Right lobe of liver (tissue), 6 donors: ENCODE data around the gene EID3. TPM values are rescaled to one million over a fixed set of nuclear protein-coding genes. Genes with fewer than 3 reads are reported as not detected.

Experiments used
- ATAC-seq, 4 donors: fragments of 200-7000 bp; cut with Tn5 transposase; one replicate each; pipeline ENCODE4 v1.9.1; 2020; ENCODE audit warnings: mild to moderate bottlenecking in 4 of 4, moderate library complexity in 4 of 4
- DNase-seq, 3 donors: peaks; one replicate each; pipeline ENCODE4 v3.0.0-alpha.2; 2020
- H3K27ac ChIP-seq, 3 donors: fragments of 200-600 bp; one replicate each; pipeline ENCODE4 v1.8.0; 2022
- H3K27me3 ChIP-seq, 2 donors: fragments of 200-600 bp; one replicate each; pipeline ENCODE4 v1.8.0; 2022
- H3K36me3 ChIP-seq, 4 donors: fragments of 200-600 bp; sonication (generic) in 1 of 4; one replicate each; pipeline versions ENCODE4 v1.5.1 to v1.8.0; 2017 to 2022; ENCODE audit warnings: control low read depth in 1 of 4
- H3K4me1 ChIP-seq, 4 donors: fragments of 200-600 bp; sonication (generic) in 1 of 4; one replicate each; pipeline versions ENCODE4 v1.5.1 to v1.8.0; 2017 to 2022; ENCODE audit warnings: control low read depth in 1 of 4
- H3K4me3 ChIP-seq, 3 donors: fragments of 200-600 bp; one replicate each; pipeline ENCODE4 v1.8.0; 2022
- H3K9me3 ChIP-seq, 4 donors: fragments of 200-600 bp; sonication (generic) in 1 of 4; one replicate each; pipeline versions ENCODE4 v1.5.1 to v1.8.0; 2017 to 2022; ENCODE audit warnings: control low read depth in 1 of 4
- POLR2A ChIP-seq: fragments of 450-650 bp; IDR thresholded peaks from one replicate; pipeline ENCODE4 v1.6.1; 2017; ENCODE audit warnings: antibody characterized with exemption, mild to moderate bottlenecking
- WGBS: methylation state at CpG from one replicate; pipeline ENCODE4 v1.1.6; 2018; ENCODE audit warnings: low coverage, low lambda C conversion rate; ENCODE audit not compliant: insufficient coverage; ENCODE audit errors: missing lambda C conversion rate; 5-methylcytosine and 5-hydroxymethylcytosine counted together
- intact Hi-C, 2 donors: fragments of 100-400 bp; cut with DNase I; formaldehyde crosslinking; loops; one replicate each; pipeline versions ENCODE4 v1.11.2 to v1.14.1; 2022
- total RNA-seq, 6 experiments: library from RNA; depleted of rRNA in 2 of 6; stranded (reverse); fragments of >200 nt in 2 of 6; fragmentation: NEBNext Ultra II Directional in 3 of 6; extraction: Animal tissue kit (Norgen Biotek cat#: 25700) in 3 of 6; gene quantifications; one replicate each; pipeline versions ENCODE4 v1.1.0 to v1.2.4, GENCODE V29; 2016 to 2023
- TF ChIP-seq, protein P1 (sequence below), 4 donors: fragments of 200-600 bp in 3 of 4; fragments of 450-650 bp in 1 of 4; IDR thresholded peaks; one replicate each; pipeline versions ENCODE4 v1.5.1 to v1.8.0; 2016 to 2022; ENCODE audit warnings: antibody characterized with exemption in 4 of 4, mild to moderate bottlenecking in 2 of 4
- donor health status: DM: no; HTN: yes; CAD: no.
- donor health status: DM: no; HTN: no; CAD: no.
- donor health status: DM: no; HTN: no; CAD: no.
- donor health status: DM: no; HTN: yes; CAD: no.
- donor health status: DM: no; HTN: yes; CAD: no.

The EID3 gene
- total RNA-seq, 6 experiments from 2014 or later = 1.1 to 7.3 (median 1.4) TPM

DNA sequence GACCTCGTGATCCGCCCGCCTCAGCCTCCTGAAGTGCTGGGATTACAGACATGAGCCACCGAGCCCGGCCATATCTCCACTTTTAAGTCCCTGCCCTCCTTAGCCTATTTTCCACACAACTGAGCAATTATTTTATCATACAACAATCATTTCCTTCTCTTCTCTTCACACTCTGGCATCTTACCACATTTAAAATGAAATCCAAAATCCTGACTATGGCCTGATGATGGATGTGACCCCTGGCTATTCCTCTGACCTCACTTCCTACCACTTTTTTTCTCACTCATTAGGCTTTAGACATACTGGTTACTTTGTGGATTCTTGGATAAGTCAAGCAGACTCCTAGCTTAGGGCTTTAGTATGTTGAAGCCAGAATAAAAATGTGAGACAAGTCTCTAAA lies 21.9 kb upstream of the EID3 start:
- intact Hi-C loops = no loop called here
- Histone ChIP-seq H3K27ac (no peak overlapping the region), H3K36me3 (no peaks in the 10 kb centered on the region), H3K27me3 (no peaks in the 10 kb centered on the region), H3K4me3 (no peak overlapping the region), H3K4me1 (peaks cover 0 to 17% (median 5%) of the 10 kb centered on the region in 4 donors), H3K9me3 (no peaks in the 10 kb centered on the region)
- DNase-seq = no peak
- 89% methylated on average over 5 of the region's 5 CpGs for WGBS
- ATAC-seq = no peak
- TF ChIP-seq POLR2A = no peak
- TF ChIP-seq, protein P1, sequence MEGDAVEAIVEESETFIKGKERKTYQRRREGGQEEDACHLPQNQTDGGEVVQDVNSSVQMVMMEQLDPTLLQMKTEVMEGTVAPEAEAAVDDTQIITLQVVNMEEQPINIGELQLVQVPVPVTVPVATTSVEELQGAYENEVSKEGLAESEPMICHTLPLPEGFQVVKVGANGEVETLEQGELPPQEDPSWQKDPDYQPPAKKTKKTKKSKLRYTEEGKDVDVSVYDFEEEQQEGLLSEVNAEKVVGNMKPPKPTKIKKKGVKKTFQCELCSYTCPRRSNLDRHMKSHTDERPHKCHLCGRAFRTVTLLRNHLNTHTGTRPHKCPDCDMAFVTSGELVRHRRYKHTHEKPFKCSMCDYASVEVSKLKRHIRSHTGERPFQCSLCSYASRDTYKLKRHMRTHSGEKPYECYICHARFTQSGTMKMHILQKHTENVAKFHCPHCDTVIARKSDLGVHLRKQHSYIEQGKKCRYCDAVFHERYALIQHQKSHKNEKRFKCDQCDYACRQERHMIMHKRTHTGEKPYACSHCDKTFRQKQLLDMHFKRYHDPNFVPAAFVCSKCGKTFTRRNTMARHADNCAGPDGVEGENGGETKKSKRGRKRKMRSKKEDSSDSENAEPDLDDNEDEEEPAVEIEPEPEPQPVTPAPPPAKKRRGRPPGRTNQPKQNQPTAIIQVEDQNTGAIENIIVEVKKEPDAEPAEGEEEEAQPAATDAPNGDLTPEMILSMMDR (IDR thresholded peaks at IDR 0.05) = no peak

DNA sequence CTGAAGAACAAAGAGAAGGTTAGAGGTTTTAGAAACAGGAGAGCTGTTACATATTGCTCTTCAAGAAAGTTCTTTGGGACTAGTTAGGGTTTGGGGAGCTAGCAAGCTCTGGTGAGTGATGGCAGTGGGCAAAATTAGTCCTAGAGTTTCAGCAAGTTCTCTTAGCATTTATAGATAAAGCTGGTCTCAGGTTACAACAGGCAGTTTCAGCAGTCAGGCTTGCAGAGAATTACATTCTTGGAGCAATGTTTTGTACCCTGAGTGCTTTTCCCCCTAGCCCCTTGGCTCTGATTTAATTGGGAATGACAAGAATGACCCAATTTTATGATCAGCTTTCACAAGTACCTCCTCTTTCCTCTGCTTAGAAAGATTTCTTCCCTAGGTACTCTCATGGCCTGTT lies 21.4 kb upstream of the EID3 start:
- TF ChIP-seq, protein P1 (IDR thresholded peaks at IDR 0.05) = no peak
- no peak for TF ChIP-seq POLR2A
- Histone ChIP-seq H3K27ac (no peak overlapping the region), H3K4me3 (no peak overlapping the region), H3K4me1 (peaks cover 0 to 18% (median 5%) of the 10 kb centered on the region in 4 donors), H3K36me3 (no peaks in the 10 kb centered on the region), H3K27me3 (no peaks in the 10 kb centered on the region), H3K9me3 (no peaks in the 10 kb centered on the region)
- intact Hi-C loops = no loop called here
- ATAC-seq (no peak), DNase-seq (no peak)

GRCh38 chr12:104285740-104286515 lies 17.6 kb upstream of the EID3 start:
- H3K4me3 ChIP-seq = peak overlapping the region in 1 of 3 donors; percentile 68
- TF ChIP-seq, protein P1 (IDR thresholded peaks at IDR 0.05) = no peak
- TF ChIP-seq POLR2A = no peak
- H3K4me1 ChIP-seq = peaks cover 0 to 26% (median 10%) of the 10 kb centered on the region in 4 donors
- peaks cover 0 to 2% (median 0%) of the 10 kb centered on the region in 4 donors for H3K36me3 ChIP-seq
- H3K27me3 ChIP-seq = no peaks in the 10 kb centered on the region
- 44% methylated on average over 3 of the region's 3 CpGs for WGBS
- peak overlapping the region; percentile 91 to 93 (median 93) for H3K27ac ChIP-seq
- DNase-seq (no peak), ATAC-seq (no peak)
- no peaks in the 10 kb centered on the region for H3K9me3 ChIP-seq
- intact Hi-C loops = no loop called here

DNA sequence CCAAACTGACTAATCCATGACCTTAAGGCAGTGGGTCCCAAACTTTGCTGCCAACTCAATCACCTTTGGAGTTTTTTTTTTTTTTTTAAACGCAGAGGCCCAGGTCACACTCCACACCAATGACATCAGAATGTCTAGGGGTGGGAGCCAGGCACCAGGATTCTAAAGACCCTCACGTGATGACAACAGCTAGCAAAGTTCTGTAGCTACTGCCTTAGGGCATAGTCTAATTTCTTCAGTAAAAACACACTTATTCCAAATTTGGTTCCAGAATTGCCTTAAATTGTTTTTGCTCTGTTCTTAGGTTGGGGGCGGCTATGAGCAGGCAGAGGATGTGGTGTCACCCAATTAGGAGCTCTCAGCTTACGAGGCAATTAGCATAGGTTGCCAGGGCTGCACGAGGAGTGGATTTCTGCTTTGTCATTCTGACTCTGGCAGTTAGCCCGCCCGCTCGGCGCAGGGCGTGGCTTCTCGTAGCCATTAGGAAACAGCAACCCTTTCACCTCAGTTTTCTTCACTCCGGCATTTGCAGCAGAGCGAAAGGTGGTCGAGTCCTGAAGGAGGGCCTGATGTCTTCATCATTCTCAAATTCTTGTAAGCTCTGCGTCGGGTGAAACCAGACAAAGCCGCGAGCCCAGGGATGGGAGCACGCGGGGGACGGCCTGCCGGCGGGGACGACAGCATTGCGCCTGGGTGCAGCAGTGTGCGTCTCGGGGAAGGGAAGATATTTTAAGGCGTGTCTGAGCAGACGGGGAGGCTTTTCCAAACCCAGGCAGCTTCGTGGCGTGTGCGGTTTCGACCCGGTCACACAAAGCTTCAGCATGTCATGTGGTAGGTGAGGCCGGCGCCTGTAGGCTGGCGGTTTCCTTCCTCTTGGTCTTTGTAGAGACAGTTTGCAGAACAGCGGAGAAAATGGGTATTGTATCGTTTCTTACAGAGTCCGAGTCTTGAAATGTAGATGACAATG lies 16.7 kb upstream of the EID3 start:
- ATAC-seq (peak; percentile 81 to 89 (median 84)), DNase-seq (peak; percentile 90 to 95 (median 93))
- Histone ChIP-seq H3K4me1 (peaks cover 0 to 26% (median 10%) of the 10 kb centered on the region in 4 donors), H3K27me3 (no peaks in the 10 kb centered on the region), H3K9me3 (no peaks in the 10 kb centered on the region), H3K27ac (peak overlapping the region; percentile 91 to 93 (median 93)), H3K36me3 (peaks cover 0 to 11% (median 4%) of the 10 kb centered on the region in 4 donors), H3K4me3 (peak overlapping the region; percentile 64 to 90 (median 68))
- 0% methylated on average over 23 of the region's 40 CpGs for WGBS
- intact Hi-C loops = no loop called here
- TF ChIP-seq POLR2A = peak; percentile 84
- TF ChIP-seq, protein P1 (IDR thresholded peaks at IDR 0.05) = peak in 1 of 4 donors; percentile 9
